Cardiac muscle cell (in vitro differentiated cells and primary cell): Measurements from ENCODE around the gene B3GNT7. TPM values are rescaled to one million over a fixed set of nuclear protein-coding genes. Genes with fewer than 3 reads are reported as not detected.
A peak's percentile ranks its signal among the peaks of the same experiment; 100 is the strongest.

Source experiments
- DNase-seq, 2 donors: peaks; one replicate each; pipeline versions ENCODE4 v3.0.0 to v3.0.0-alpha.2; 2010 to 2017; ENCODE audit warnings: low read depth in 1 of 2, low spot score in 1 of 2
- H3K27ac ChIP-seq: fragments of 200-600 bp; sonication (generic); 2 replicates; pipeline ENCODE4 v1.5.1; 2016
- H3K27me3 ChIP-seq: fragments of 200-600 bp; sonication (generic); 2 replicates; pipeline ENCODE4 v1.6.0; 2016; ENCODE audit warnings: control low read depth
- H3K36me3 ChIP-seq: fragments of 200-600 bp; sonication (generic); 2 replicates; pipeline ENCODE4 v1.5.1; 2016; ENCODE audit warnings: control low read depth
- H3K4me1 ChIP-seq: fragments of 200-600 bp; sonication (generic); 2 replicates; pipeline ENCODE4 v1.8.1; 2017; ENCODE audit warnings: low read depth, mild to moderate bottlenecking, mixed run types
- H3K4me3 ChIP-seq: fragments of 200-600 bp; sonication (generic); 2 replicates; pipeline ENCODE4 v1.5.1; 2016; ENCODE audit warnings: mild to moderate bottlenecking
- H3K9me3 ChIP-seq: fragments of 200-600 bp; sonication (generic); 2 replicates; pipeline ENCODE4 v1.5.1; 2017; ENCODE audit warnings: low read depth, mild to moderate bottlenecking, control low read depth
- polyA plus RNA-seq: library from polyadenylated mRNA; unstranded; fragments of >200 nt; fragmentation: Nextera tagmentation; extraction: Ambion mirVana; gene quantifications from 2 replicates; pipeline ENCODE4 v1.2.1, GENCODE V29; 2016
- total RNA-seq: library from RNA; depleted of rRNA; stranded (reverse); fragments of >200 nt; gene quantifications from 2 replicates; pipeline ENCODE4 v1.2.3, GENCODE V29; 2016
- TF ChIP-seq, protein P1 (sequence below): IDR thresholded peaks from 2 replicates; pipeline ENCODE4 v1.5.1; 2012; ENCODE audit warnings: low read depth, mild to moderate bottlenecking, low read length

Gene B3GNT7
- total and polyA plus RNA-seq, 2 experiments from 2014 or later: 2.9 to 15.8 TPM

DNA sequence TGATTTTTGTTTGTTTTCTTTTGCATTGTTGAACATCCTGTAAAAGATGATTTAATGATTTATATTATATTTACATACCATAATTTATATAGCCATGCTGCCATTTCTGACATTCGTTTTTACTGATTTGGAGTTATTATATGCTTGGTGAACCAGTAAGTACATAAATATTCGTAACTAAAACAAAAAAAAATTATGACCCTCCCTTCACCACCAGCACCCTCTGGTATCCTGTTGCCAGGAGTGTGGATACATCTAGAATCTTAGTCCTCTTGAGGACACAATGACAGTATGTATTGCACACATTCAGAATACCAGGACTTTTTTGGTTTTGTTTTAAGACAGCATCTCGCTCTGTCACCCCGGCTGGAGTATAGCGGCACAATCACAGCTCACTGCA, 43.9 kb upstream of the B3GNT7 start:
- no peaks in the 10 kb centered on the region for H3K36me3 ChIP-seq
- H3K27ac ChIP-seq: no peak overlapping the region
- no peaks in the 10 kb centered on the region for H3K27me3 ChIP-seq
- no peak overlapping the region for H3K4me3 ChIP-seq
- TF ChIP-seq, protein P1, sequence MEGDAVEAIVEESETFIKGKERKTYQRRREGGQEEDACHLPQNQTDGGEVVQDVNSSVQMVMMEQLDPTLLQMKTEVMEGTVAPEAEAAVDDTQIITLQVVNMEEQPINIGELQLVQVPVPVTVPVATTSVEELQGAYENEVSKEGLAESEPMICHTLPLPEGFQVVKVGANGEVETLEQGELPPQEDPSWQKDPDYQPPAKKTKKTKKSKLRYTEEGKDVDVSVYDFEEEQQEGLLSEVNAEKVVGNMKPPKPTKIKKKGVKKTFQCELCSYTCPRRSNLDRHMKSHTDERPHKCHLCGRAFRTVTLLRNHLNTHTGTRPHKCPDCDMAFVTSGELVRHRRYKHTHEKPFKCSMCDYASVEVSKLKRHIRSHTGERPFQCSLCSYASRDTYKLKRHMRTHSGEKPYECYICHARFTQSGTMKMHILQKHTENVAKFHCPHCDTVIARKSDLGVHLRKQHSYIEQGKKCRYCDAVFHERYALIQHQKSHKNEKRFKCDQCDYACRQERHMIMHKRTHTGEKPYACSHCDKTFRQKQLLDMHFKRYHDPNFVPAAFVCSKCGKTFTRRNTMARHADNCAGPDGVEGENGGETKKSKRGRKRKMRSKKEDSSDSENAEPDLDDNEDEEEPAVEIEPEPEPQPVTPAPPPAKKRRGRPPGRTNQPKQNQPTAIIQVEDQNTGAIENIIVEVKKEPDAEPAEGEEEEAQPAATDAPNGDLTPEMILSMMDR: no peak
- DNase-seq: no peak
- H3K4me1 ChIP-seq: peaks cover 13% of the 10 kb centered on the region
- H3K9me3 ChIP-seq: no peaks in the 10 kb centered on the region

DNA sequence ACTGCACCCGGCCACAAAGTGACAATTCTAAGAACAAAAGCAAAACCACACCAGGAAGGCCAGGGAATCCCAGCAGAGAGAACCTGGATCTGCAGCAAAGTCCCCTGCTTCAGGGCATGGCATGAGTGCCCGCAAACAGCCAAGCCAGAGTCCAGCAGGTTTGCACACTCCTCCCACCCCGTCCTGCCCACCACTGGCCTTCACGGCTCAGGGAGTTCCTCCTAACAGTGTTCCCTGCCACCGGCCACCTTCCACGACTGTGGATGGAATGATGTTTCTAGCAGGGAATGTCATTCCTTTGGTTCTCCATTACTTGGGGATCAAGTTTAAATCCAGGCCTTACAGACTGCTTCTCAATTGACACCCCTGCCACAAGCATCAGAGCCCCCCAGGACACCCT, 42.0 kb upstream of the B3GNT7 start:
- Histone ChIP-seq H3K27me3 (no peaks in the 10 kb centered on the region), H3K4me1 (peaks cover 13% of the 10 kb centered on the region), H3K9me3 (no peaks in the 10 kb centered on the region), H3K27ac (no peak overlapping the region), H3K4me3 (no peak overlapping the region), H3K36me3 (no peaks in the 10 kb centered on the region)
- no peak for DNase-seq
- TF ChIP-seq, protein P1: no peak

DNA sequence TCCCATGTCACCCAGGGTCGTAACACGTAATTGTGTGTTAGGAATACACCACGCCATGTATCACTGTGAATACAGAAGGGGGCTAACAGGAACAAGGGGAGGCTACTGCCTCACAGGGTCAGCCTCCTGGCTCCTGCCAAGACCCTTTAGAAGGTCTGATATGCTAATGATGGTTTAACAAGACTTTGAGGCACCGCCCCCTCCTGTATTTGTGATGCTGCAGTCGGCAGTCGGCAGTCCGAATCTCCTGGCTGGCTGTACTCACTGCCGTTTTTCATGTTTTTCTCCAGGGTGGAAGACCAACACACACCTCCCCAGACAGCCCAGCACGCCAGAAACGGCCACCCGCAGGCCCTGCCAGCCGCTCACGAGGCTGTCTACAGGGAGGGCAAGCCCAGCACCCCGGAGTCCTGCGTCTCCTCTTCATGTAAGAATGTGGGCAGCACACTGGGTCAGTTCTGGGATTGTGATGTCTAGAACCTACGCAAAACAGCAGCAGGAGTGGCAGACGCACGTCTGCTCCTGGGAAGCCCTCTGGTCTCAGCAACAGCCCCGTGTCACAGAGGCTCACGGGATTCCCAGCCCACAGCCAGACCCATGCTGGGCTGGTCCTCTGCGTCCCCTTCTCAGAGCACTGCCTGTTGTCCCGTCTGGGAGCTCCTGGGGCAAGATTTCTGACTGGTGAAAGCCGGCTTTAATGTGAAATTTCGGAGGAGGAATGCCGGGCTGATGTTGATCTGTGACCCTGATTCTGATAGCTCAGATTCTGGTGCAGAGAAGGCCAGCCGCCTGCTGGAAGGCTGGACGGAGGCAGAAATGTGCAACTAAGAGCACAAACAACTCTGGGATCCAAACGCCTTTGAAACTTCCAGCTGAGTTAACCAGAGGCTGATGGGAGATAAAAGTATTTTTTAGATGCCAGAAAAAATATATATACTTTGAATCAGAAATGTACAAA, 39.7 kb upstream of the B3GNT7 start:
- TF ChIP-seq, protein P1: no peak
- Histone ChIP-seq H3K4me1 (peaks cover 13% of the 10 kb centered on the region), H3K27me3 (no peaks in the 10 kb centered on the region), H3K4me3 (no peak overlapping the region), H3K9me3 (no peaks in the 10 kb centered on the region), H3K27ac (no peak overlapping the region), H3K36me3 (no peaks in the 10 kb centered on the region)
- peak in 1 of 2 donors; percentile 25 for DNase-seq

DNA sequence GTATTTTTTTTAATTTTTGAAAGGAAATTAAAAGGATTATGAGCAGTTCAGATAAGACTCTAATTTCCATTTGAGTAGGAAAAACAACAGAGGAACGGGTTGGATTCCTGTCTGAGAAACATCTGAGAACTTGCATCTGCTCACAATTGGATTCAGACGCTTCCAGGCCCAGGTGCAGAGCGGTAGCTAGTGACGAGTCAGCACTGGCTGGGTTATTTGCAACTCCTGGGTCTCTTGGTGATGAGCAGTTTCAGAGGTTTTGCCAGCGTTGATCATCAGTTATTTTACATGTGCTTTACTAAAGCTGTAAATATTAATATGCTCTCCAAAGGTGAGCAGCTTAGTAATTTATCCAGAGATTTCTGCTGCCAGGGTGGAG, 39.1 kb upstream of the B3GNT7 start:
- H3K27me3 ChIP-seq: no peaks in the 10 kb centered on the region
- no peak overlapping the region for H3K4me3 ChIP-seq
- peaks cover 13% of the 10 kb centered on the region for H3K4me1 ChIP-seq
- TF ChIP-seq, protein P1: no peak
- H3K27ac ChIP-seq: no peak overlapping the region
- H3K9me3 ChIP-seq: no peaks in the 10 kb centered on the region
- H3K36me3 ChIP-seq: no peaks in the 10 kb centered on the region
- peak in 1 of 2 donors; percentile 16 for DNase-seq

DNA sequence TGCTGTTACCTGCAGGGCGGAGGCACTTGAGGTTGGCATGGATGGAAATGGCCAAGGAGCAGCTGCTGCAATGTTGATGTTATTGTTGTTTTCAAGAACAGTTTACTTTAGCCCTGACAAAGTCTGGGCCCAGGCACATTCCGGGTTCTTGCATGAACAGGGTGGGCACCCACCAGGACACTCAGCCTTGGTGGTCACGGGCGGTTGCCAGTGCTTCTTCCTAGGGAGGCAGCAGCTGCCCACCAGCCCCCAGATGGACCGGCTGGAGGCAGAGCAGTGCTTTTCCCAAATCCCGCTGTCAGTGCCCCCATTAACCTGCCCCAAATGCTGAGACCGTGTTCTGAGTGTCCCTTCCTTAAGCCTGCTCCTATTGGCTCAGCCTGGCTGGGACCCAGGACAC, 38.5 kb upstream of the B3GNT7 start:
- TF ChIP-seq, protein P1: no peak
- no peak overlapping the region for H3K27ac ChIP-seq

More for the DNA sequence above, 38.5 kb upstream of the B3GNT7 start:
- Histone ChIP-seq H3K4me3 (no peak overlapping the region), H3K4me1 (peaks cover 13% of the 10 kb centered on the region), H3K9me3 (no peaks in the 10 kb centered on the region), H3K27me3 (no peaks in the 10 kb centered on the region), H3K36me3 (no peaks in the 10 kb centered on the region)
- DNase-seq: no peak
